Memory B cell (primary cell): ENCODE measurements around the gene MDN1.
A peak's percentile ranks its signal among the peaks of the same experiment; 100 is the strongest.
"Not testable (repeated sequence)": the region's sequence is repeated elsewhere in the genome, so short reads cannot be mapped to it uniquely, and the experiment has no call there.

ENCODE experiments used
- ATAC-seq: fragments of 150-1000 bp; cut with Tn5 transposase; 2 replicates; pipeline ENCODE4 v1.10.0; 2021; ENCODE audit warnings: low read depth, mild to moderate bottlenecking, moderate library complexity
- DNase-seq, 2 donors: peaks; one replicate each; pipeline ENCODE4 v3.0.0; 2022; ENCODE audit warnings: low spot score in 2 of 2
- H3K27ac Mint-ChIP-seq: one replicate; pipeline ENCODE4 v1.8.0; 2022; ENCODE audit warnings: mild to moderate bottlenecking, moderate library complexity, mixed read lengths
- H3K27me3 Mint-ChIP-seq: one replicate; pipeline ENCODE4 v1.8.0; 2022; ENCODE audit warnings: mixed read lengths
- H3K36me3 Mint-ChIP-seq: one replicate; pipeline ENCODE4 v1.8.0; 2022; ENCODE audit warnings: mild to moderate bottlenecking, mixed read lengths
- H3K4me1 Mint-ChIP-seq: one replicate; pipeline ENCODE4 v1.8.0; 2022; ENCODE audit warnings: mixed read lengths
- H3K4me3 Mint-ChIP-seq: one replicate; pipeline ENCODE4 v1.8.0; 2022; ENCODE audit warnings: mild to moderate bottlenecking, moderate library complexity, mixed read lengths
- H3K9me3 Mint-ChIP-seq: one replicate; pipeline ENCODE4 v1.8.0; 2022; ENCODE audit warnings: mixed read lengths

MDN1 gene

DNA sequence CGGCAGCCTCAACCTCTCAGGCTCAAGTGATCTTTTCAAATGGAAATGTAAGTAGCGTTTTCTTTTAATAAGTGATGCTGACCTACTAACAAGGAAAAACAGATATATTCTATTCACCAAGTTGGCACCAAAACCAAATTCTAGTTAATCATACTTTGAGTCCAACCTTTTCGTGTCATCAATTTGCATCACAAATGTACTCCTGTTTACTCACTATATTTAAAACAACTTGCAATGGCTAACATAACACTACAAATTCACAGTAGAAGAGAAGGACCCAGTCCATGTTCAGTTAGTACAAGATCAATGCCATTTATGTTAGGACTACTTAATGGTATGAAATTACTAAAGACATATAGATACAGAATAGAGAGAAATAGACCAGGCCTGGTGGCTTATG lies 50.0 kb downstream of the MDN1 start:
- ATAC-seq (no peak), DNase-seq (no peak)
- H3K4me3 Mint-ChIP-seq = no peak overlapping the region
- no peaks in the 10 kb centered on the region for H3K4me1 Mint-ChIP-seq
- no peaks in the 10 kb centered on the region for H3K9me3 Mint-ChIP-seq
- peaks cover 37% of the 10 kb centered on the region for H3K36me3 Mint-ChIP-seq
- H3K27me3 Mint-ChIP-seq = no peaks in the 10 kb centered on the region
- no peak overlapping the region for H3K27ac Mint-ChIP-seq

- no peaks in the 10 kb centered on the region for H3K4me1 Mint-ChIP-seq
- H3K9me3 Mint-ChIP-seq = no peaks in the 10 kb centered on the region
- H3K36me3 Mint-ChIP-seq = peaks cover 35% of the 10 kb centered on the region
These were observed 51.3 kb downstream of the MDN1 start for GRCh38 chr6:89768324-89768723.

DNA sequence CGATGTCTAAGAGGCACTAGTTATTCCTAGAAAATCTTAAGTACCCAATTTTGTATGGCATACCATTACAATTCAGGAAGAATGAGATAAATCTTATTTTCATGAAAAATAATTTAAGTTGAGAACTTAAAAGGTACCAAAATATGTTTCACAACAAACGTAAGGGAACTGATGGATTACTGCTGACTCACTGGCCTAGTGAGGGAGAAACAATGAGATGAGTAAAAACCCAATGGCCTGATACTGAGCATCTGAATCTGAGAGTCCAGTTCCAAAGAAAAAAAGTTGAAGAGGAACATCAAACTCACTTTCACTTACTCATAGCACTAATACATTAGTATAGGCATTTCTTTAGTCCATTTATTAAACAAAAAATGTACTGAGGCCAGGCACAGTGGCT lies 56.0 kb downstream of the MDN1 start:
- Mint-ChIP-seq H3K4me3 (no peak overlapping the region), H3K27me3 (no peaks in the 10 kb centered on the region), H3K4me1 (no peaks in the 10 kb centered on the region), H3K36me3 (peaks cover 39% of the 10 kb centered on the region), H3K9me3 (no peaks in the 10 kb centered on the region), H3K27ac (no peak overlapping the region)
- no peak for DNase-seq
- no peak for ATAC-seq

More at GRCh38 chr6:89768324-89768723, 51.3 kb downstream of the MDN1 start:
- no peaks in the 10 kb centered on the region for H3K27me3 Mint-ChIP-seq
- no peak for DNase-seq
- H3K4me3 Mint-ChIP-seq = no peak overlapping the region
- H3K27ac Mint-ChIP-seq = peak overlapping the region; percentile 29
- no peak for ATAC-seq

- H3K4me3 Mint-ChIP-seq = no peak overlapping the region
- no peak for ATAC-seq
- peaks cover 38% of the 10 kb centered on the region for H3K36me3 Mint-ChIP-seq
- no peak for DNase-seq
- no peaks in the 10 kb centered on the region for H3K9me3 Mint-ChIP-seq
- H3K27ac Mint-ChIP-seq = no peak overlapping the region
- H3K27me3 Mint-ChIP-seq = no peaks in the 10 kb centered on the region
- H3K4me1 Mint-ChIP-seq = no peaks in the 10 kb centered on the region
These were observed 60.8 kb downstream of the MDN1 start for GRCh38 chr6:89758830-89759229.

DNA sequence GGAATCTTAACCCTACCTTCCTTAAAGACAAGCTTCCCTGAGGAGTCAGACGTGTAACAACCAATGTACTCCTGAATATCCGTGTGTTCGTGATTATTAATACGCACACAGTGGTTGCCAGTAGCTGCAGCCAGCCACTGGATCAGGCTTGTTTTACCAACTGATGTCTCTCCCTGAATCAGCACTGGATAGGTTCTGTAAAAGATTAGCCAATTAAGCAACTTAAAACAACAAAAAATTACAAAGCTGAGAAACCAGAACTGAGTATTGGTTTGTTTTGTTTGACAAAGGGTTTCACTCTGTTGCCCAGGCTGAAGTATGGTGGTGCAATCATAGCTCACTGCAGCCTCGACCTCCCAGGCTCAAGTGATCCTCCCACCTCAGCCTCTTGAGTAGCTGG lies 69.3 kb downstream of the MDN1 start:
- no peaks in the 10 kb centered on the region for H3K27me3 Mint-ChIP-seq
- H3K4me1 Mint-ChIP-seq = no peaks in the 10 kb centered on the region
- H3K27ac Mint-ChIP-seq = no peak overlapping the region
- ATAC-seq = no peak
- peaks cover 42% of the 10 kb centered on the region for H3K36me3 Mint-ChIP-seq
- H3K9me3 Mint-ChIP-seq = no peaks in the 10 kb centered on the region
- no peak for DNase-seq
- no peak overlapping the region for H3K4me3 Mint-ChIP-seq

- H3K27me3 Mint-ChIP-seq = no peaks in the 10 kb centered on the region
- DNase-seq (no peak), ATAC-seq (no peak)
- no peaks in the 10 kb centered on the region for H3K4me1 Mint-ChIP-seq
- H3K36me3 Mint-ChIP-seq = peaks cover 41% of the 10 kb centered on the region
- no peaks in the 10 kb centered on the region for H3K9me3 Mint-ChIP-seq
- H3K4me3 Mint-ChIP-seq = no peak overlapping the region
- H3K27ac Mint-ChIP-seq = no peak overlapping the region
These were observed 69.7 kb downstream of the MDN1 start for GRCh38 chr6:89749918-89750317.

DNA sequence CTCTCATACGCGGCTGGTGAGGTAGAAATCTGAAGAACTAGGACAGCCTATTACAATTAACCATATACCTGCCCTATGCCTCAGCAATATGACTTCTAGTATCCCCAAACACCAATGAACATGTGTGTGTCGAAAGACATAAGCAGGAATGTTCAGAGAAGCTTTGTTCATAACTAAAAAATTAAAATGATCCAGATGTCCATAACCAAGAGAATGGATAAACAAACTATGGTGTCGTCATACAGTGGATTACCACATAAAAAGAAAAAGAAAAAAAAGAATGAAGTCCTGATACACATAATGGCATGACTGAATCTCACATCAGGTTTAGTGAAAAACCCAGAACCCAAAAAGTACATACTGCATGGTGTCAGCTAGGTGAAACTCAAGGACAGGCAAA lies 73.9 kb downstream of the MDN1 start:
- no peak overlapping the region for H3K4me3 Mint-ChIP-seq
- no peaks in the 10 kb centered on the region for H3K4me1 Mint-ChIP-seq
- ATAC-seq (no peak), DNase-seq (no peak)
- no peaks in the 10 kb centered on the region for H3K9me3 Mint-ChIP-seq
- peaks cover 40% of the 10 kb centered on the region for H3K36me3 Mint-ChIP-seq
- H3K27ac Mint-ChIP-seq = no peak overlapping the region
- no peaks in the 10 kb centered on the region for H3K27me3 Mint-ChIP-seq

DNA sequence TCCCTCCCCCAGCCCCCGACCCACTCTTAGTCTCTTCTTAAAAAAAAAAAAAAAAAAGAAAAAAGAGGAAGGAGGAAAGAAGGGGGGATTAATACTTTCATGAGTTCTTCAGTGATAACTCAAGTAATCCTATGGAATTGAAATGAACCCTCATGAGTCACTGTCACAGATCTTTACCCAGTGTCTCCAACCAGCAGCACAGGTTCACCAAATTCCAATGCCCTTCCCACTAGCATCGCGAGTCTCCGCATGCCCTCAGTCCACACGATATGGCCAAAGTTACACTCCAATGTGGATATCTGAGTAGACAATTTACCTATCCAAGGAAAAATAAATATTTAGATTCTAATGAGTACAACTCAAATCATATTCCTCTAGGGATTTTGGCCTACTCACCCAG lies 74.5 kb downstream of the MDN1 start:
- no peak for DNase-seq
- Mint-ChIP-seq H3K9me3 (no peaks in the 10 kb centered on the region), H3K27me3 (no peaks in the 10 kb centered on the region), H3K36me3 (peaks cover 42% of the 10 kb centered on the region), H3K4me3 (no peak overlapping the region), H3K27ac (no peak overlapping the region), H3K4me1 (no peaks in the 10 kb centered on the region)
- ATAC-seq = no peak

DNA sequence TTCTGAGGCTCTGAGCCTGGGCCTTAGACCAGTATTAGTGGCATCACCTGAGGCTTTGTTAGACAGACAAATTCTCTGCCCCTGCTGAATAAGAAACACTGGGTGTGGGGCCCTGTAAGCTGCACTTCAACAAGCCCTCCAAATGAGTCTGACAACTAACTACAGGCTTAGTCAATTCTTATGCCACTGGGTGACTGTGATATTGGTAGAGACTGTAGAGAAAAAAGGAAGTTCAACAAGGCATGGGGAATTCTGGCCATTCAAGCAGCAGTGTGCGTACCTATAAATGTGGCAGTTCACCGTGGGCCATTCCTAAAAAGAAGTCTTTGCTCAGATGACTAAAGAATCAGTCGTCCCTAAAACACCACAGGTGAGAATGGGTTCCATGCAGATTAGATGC lies 82.7 kb downstream of the MDN1 start:
- ATAC-seq (no peak), DNase-seq (no peak)
- no peaks in the 10 kb centered on the region for H3K4me1 Mint-ChIP-seq
- peak overlapping the region; percentile 24 for H3K27ac Mint-ChIP-seq
- H3K4me3 Mint-ChIP-seq = no peak overlapping the region
- no peaks in the 10 kb centered on the region for H3K27me3 Mint-ChIP-seq
- peaks cover 2% of the 10 kb centered on the region for H3K9me3 Mint-ChIP-seq
- H3K36me3 Mint-ChIP-seq = peaks cover 35% of the 10 kb centered on the region

GRCh38 chr6:89734526-89734925 lies 85.1 kb downstream of the MDN1 start:
- no peak overlapping the region for H3K4me3 Mint-ChIP-seq
- no peaks in the 10 kb centered on the region for H3K27me3 Mint-ChIP-seq
- no peak for DNase-seq
- no peaks in the 10 kb centered on the region for H3K4me1 Mint-ChIP-seq
- H3K9me3 Mint-ChIP-seq = peaks cover 4% of the 10 kb centered on the region
- H3K36me3 Mint-ChIP-seq = peaks cover 45% of the 10 kb centered on the region
- ATAC-seq = no peak
- H3K27ac Mint-ChIP-seq = no peak overlapping the region

GRCh38 chr6:89731924-89732567 lies 87.5 kb downstream of the MDN1 start:
- Mint-ChIP-seq H3K9me3 (peaks cover 4% of the 10 kb centered on the region), H3K27ac (no peak overlapping the region), H3K4me3 (no peak overlapping the region), H3K27me3 (no peaks in the 10 kb centered on the region), H3K36me3 (peaks cover 44% of the 10 kb centered on the region), H3K4me1 (no peaks in the 10 kb centered on the region)
- no peak for DNase-seq
- ATAC-seq = no peak

- not testable (repeated sequence) for ATAC-seq, H3K27me3 Mint-ChIP-seq, H3K4me3 Mint-ChIP-seq, H3K9me3 Mint-ChIP-seq, H3K4me1 Mint-ChIP-seq, DNase-seq, H3K27ac Mint-ChIP-seq
- H3K36me3 Mint-ChIP-seq = peaks cover 45% of the 10 kb centered on the region
These were observed 88.3 kb downstream of the MDN1 start for GRCh38 chr6:89731262-89731661.

GRCh38 chr6:89729818-89730217 lies 89.8 kb downstream of the MDN1 start:
- H3K4me3 Mint-ChIP-seq = no peak overlapping the region
- H3K27me3 Mint-ChIP-seq = no peaks in the 10 kb centered on the region
- ATAC-seq = no peak
- no peaks in the 10 kb centered on the region for H3K4me1 Mint-ChIP-seq
- DNase-seq = no peak
- H3K9me3 Mint-ChIP-seq = peaks cover 4% of the 10 kb centered on the region
- H3K27ac Mint-ChIP-seq = peak overlapping the region; percentile 28
- peaks cover 50% of the 10 kb centered on the region for H3K36me3 Mint-ChIP-seq

DNA sequence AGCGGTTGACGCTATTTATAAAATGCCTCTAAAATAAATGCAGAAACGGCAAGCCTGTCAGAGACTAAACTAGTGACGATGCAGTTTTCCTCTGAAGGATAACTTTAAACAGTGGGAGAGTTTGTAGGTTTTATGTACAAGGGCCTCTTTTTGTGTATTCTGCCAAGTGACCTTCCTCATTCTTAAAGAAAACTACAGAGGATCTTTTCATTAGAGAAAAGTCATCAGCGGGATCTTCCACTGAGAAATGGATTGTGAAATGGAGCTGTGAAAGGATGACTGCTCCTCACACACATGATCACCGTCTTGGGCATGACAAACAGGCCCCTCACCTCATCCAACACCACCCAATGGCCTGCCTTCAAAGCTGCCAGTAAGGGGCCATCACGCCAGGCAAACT lies 92.1 kb downstream of the MDN1 start:
- H3K9me3 Mint-ChIP-seq = peaks cover 4% of the 10 kb centered on the region
- H3K4me3 Mint-ChIP-seq = no peak overlapping the region
- H3K27ac Mint-ChIP-seq = no peak overlapping the region
- no peaks in the 10 kb centered on the region for H3K27me3 Mint-ChIP-seq
- no peak for DNase-seq
- no peak for ATAC-seq
- peaks cover 49% of the 10 kb centered on the region for H3K36me3 Mint-ChIP-seq
- H3K4me1 Mint-ChIP-seq = no peaks in the 10 kb centered on the region

GRCh38 chr6:89724981-89725380 lies 94.6 kb downstream of the MDN1 start:
- Mint-ChIP-seq H3K4me3 (no peak overlapping the region), H3K4me1 (no peaks in the 10 kb centered on the region), H3K9me3 (no peaks in the 10 kb centered on the region), H3K27ac (no peak overlapping the region), H3K27me3 (no peaks in the 10 kb centered on the region), H3K36me3 (peaks cover 37% of the 10 kb centered on the region)
- no peak for ATAC-seq
- DNase-seq = no peak
